Heart right ventricle (tissue), 16 donors: ENCODE measurements around the gene SPON1. TPM values are rescaled to one million over a fixed set of nuclear protein-coding genes. Genes with fewer than 3 reads are reported as not detected.
A peak's percentile ranks its signal among the peaks of the same experiment; 100 is the strongest.
"Not testable (repeated sequence)": the region's sequence is repeated elsewhere in the genome, so short reads cannot be mapped to it uniquely, and the experiment has no call there.

Source experiments
- ATAC-seq, 8 donors: fragments of 200-7000 bp; cut with Tn5 transposase; one replicate each; pipeline ENCODE4 v1.9.1; 2020; ENCODE audit warnings: mild to moderate bottlenecking in 8 of 8, moderate library complexity in 8 of 8, moderate number of reproducible peaks in 1 of 8
- DNase-seq, 2 donors: peaks; one replicate each; pipeline ENCODE4 v3.0.0-alpha.2; 2020
- H3K27ac ChIP-seq, 10 donors: fragments of 200-600 bp; sonication (generic) in 2 of 10; one replicate each; pipeline versions ENCODE4 v1.5.0 to v1.8.0; 2020 to 2022; ENCODE audit warnings: mild to moderate bottlenecking in 3 of 10
- H3K27me3 ChIP-seq, 7 donors: fragments of 200-600 bp; one replicate each; pipeline ENCODE4 v1.8.0; 2021 to 2022; ENCODE audit warnings: mild to moderate bottlenecking in 2 of 7
- H3K36me3 ChIP-seq, 9 donors: fragments of 200-600 bp; sonication (generic) in 1 of 9; one replicate each; pipeline versions ENCODE4 v1.5.0 to v1.8.0; 2020 to 2022; ENCODE audit warnings: mild to moderate bottlenecking in 2 of 9
- H3K4me1 ChIP-seq, 9 donors: fragments of 200-600 bp; sonication (generic) in 1 of 9; one replicate each; pipeline versions ENCODE4 v1.5.0 to v1.8.0; 2020 to 2022; ENCODE audit warnings: mild to moderate bottlenecking in 4 of 9
- H3K4me3 ChIP-seq, 10 donors: fragments of 200-600 bp; sonication (generic) in 2 of 10; one replicate each; pipeline versions ENCODE4 v1.5.0 to v1.8.0; 2020 to 2022; ENCODE audit warnings: mild to moderate bottlenecking in 7 of 10, moderate library complexity in 2 of 10
- H3K9me3 ChIP-seq, 11 donors: fragments of 200-600 bp in 10 of 11; sonication (generic) in 2 of 11; one replicate each; pipeline versions ENCODE4 v1.5.0 to v1.8.0; 2013 to 2022; ENCODE audit warnings: mild to moderate bottlenecking in 2 of 11, control low read depth in 1 of 11, moderate library complexity in 1 of 11
- WGBS, 2 donors: extraction: QIAGEN DNeasy Blood & Tissue Kit; methylation state at CpG; one replicate each; pipeline ENCODE4 v1.1.7; 2013; ENCODE audit warnings: inconsistent platforms in 1 of 2; 5-methylcytosine and 5-hydroxymethylcytosine counted together
- intact Hi-C, 10 donors: fragments of 100-400 bp; cut with DNase I; formaldehyde crosslinking; loops; one replicate each; pipeline versions ENCODE4 v1.11.1 to v1.14.2; 2022
- polyA plus RNA-seq, 2 donors: library from polyadenylated mRNA; stranded (reverse); fragments of 200-250 nt; gene quantifications; one replicate each; pipeline ENCODE4 v1.2.3, GENCODE V29; 2013
- total RNA-seq, 10 donors: library from RNA; stranded (reverse); fragmentation: NEBNext Ultra II Directional in 3 of 10; extraction: Animal tissue kit (Norgen Biotek cat#: 25700) in 3 of 10; gene quantifications; one replicate each; pipeline versions ENCODE4 v1.2.1 to v1.2.4, GENCODE V29; 2021 to 2023
- TF ChIP-seq, protein P1 (sequence below), 9 donors: fragments of 200-600 bp; sonication (generic) in 2 of 9; IDR thresholded peaks; one replicate each; pipeline versions ENCODE4 v1.5.0 to v1.8.0; 2021 to 2022; ENCODE audit warnings: antibody characterized with exemption in 9 of 9, mild to moderate bottlenecking in 5 of 9, moderate library complexity in 1 of 9
- donor health status: Arrhythmogenic right ventricular cardiomyopathy.
- donor health status: ischemic (EF 13 %, LVEDD 7.1; RV severe dilation, severe dysfunction).
- donor health status: healthy with polysubstance abuse.
- donor health status: DM: no; HTN: yes; CAD: no.
- donor health status: DM: no; HTN: no; CAD: no.
- donor health status: ischemic (EF 25% LVEDD 6.9; RV normal size, moderate dysfunction).
- donor health status: ischemic (EF 25% LVEDD 5.7; RV mildly dilated, moderate dysfunction).
- donor health status: healthy.
- donor health status: DM: yes; HTN: yes; CAD: no.
- donor health status: Ischemic cardiomyopathy.
- donor health status: ischemic (EF 35%, LVEDD 5.7; RV mildly dilated, moderate dysfunction).
- donor health status: nonischemic (EF 11% LVEDD 7.7; RV severe dilation, severe dysfunction).
- donor health status: DM: yes; HTN: yes; CAD: no.
- donor health status: PGD.
- donor health status: ischemic (EF 29% LVEDD 5.4; RV normal size, mild dysfunction).
- donor health status: nonischemic (EF 23%, LVEDD 6.1; RV moderate dilation, normal function).

The SPON1 gene
- total and polyA plus RNA-seq, 12 donors: 2.9 to 14.7 (median 5.6) TPM

DNA sequence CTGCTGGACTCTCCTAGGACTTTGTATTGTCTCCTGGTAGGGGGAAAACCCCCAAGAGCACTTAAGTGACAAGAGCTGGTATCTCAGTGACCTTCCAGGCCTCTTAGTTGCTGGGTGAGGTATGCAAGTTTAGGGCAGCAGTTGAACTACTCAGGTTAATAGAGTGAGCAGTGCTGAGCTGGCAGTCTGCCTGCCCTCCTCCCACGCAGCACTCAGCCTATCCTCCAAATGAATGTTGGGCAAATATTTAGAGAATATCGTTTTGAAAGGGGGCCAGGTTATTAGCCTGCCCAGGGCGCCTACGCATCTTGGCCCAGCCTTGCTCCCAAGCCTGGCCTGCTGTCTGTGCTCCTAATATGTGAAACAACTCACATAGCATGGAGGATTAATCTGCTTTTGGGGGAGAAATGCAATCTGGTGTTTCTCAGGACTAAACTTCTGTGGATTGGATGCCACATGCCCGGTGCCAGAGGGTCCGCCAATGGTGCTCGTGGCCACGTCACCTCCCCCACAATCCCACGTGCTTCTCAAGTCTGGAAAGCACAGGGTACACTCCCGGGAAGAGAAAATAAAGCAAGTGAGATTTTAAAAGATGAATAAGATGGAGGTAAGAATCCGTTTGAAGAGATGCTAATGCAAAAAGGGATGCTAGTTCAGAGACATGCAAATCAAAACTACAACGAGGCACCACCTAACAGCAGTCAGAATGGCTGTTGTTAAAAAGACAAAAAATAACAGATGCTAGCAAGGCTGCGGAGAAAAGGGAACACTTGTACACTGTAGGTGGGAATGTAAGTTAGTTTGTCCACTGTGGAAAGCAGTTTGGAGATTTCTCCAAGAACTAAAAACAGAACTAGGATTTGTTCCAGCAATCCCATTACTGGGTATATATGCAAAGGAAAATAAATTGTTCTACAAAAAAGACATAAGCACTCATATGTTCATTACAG, 67.7 kb downstream of the SPON1 start:
- H3K27ac ChIP-seq: peak overlapping the region in 1 of 10 donors; percentile 46
- H3K27me3 ChIP-seq: peaks cover 0 to 54% (median 11%) of the 10 kb centered on the region in 7 donors
- H3K36me3 ChIP-seq: no peaks in the 10 kb centered on the region
- H3K4me3 ChIP-seq: no peak overlapping the region
- 34 to 38% methylated on average over 13 of the region's 13 CpGs for WGBS, 2 donors
- H3K4me1 ChIP-seq: peaks cover 3 to 46% (median 15%) of the 10 kb centered on the region in 9 donors
- DNase-seq (peak; percentile 65 to 66), ATAC-seq (peak; percentile 59 to 94 (median 83))
- no peaks in the 10 kb centered on the region for H3K9me3 ChIP-seq
- TF ChIP-seq, protein P1, sequence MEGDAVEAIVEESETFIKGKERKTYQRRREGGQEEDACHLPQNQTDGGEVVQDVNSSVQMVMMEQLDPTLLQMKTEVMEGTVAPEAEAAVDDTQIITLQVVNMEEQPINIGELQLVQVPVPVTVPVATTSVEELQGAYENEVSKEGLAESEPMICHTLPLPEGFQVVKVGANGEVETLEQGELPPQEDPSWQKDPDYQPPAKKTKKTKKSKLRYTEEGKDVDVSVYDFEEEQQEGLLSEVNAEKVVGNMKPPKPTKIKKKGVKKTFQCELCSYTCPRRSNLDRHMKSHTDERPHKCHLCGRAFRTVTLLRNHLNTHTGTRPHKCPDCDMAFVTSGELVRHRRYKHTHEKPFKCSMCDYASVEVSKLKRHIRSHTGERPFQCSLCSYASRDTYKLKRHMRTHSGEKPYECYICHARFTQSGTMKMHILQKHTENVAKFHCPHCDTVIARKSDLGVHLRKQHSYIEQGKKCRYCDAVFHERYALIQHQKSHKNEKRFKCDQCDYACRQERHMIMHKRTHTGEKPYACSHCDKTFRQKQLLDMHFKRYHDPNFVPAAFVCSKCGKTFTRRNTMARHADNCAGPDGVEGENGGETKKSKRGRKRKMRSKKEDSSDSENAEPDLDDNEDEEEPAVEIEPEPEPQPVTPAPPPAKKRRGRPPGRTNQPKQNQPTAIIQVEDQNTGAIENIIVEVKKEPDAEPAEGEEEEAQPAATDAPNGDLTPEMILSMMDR (IDR thresholded peaks at IDR 0.05): no peak
- intact Hi-C loops: loop anchor here in 2 of 10 donors (5.0 kb wide), 2 partner anchors 58 to 63 kb away; no protein-coding TSS in a partner anchor

DNA sequence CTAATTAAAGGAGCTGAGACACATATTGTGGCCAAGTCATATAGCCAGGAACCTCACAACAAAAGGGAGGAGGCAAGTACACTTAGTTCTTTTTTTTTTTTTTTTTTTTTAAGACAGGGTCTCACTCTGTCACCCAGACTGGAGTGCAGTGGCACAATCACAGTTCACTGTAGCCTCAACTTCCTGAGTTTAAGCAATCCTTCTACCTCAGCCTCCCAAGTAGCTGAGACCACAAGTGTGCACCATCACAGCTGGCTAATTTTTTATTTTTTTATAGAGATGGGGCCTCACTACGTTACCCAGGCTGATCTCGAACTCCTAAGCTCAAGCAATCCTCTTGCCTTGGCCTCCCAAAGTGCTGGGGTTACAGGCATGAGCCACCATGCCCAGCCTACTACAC, 73.0 kb downstream of the SPON1 start:
- WGBS, 2 donors: 84 to 94% methylated on average over 2 of the region's 2 CpGs
- not testable (repeated sequence) for H3K27ac ChIP-seq, H3K4me3 ChIP-seq, ATAC-seq, H3K36me3 ChIP-seq, H3K4me1 ChIP-seq, H3K9me3 ChIP-seq, DNase-seq
- intact Hi-C loops: loop anchor here in 1 of 10 donors (5.0 kb wide), 1 partner anchor 58 kb away; no protein-coding TSS in a partner anchor
- H3K27me3 ChIP-seq: peaks cover 0 to 41% (median 7%) of the 10 kb centered on the region in 7 donors

DNA sequence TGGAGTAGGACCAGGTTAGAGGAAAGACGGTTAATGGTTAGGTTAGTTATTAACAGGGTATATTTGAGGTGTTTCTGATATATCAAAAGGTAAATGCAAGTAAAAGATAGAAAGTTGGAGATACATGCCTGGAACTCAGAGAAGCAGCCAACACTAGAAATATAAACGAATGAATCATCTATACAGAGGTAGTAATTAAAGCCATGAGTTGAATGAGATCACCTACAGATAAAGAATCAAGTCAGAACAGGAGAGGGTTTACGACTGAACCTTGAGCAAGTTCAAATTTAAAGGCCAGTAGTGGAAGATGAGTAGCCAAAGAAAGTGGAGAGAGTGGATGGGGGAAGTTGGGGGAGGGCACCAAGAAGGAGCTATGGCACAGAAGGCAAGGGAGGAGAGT, 73.9 kb downstream of the SPON1 start:
- peaks cover 0 to 7% (median 0%) of the 10 kb centered on the region in 11 donors for H3K9me3 ChIP-seq
- ATAC-seq (no peak), DNase-seq (no peak)
- peaks cover 0 to 41% (median 7%) of the 10 kb centered on the region in 7 donors for H3K27me3 ChIP-seq
- H3K4me3 ChIP-seq: no peak overlapping the region
- H3K36me3 ChIP-seq: no peaks in the 10 kb centered on the region
- TF ChIP-seq, protein P1 (IDR thresholded peaks at IDR 0.05): no peak
- intact Hi-C loops: loop anchor here in 1 of 10 donors (5.0 kb wide), 1 partner anchor 59 kb away; no protein-coding TSS in a partner anchor
- no peak overlapping the region for H3K27ac ChIP-seq
- no peaks in the 10 kb centered on the region for H3K4me1 ChIP-seq
- WGBS, 2 donors: 64 to 90% methylated on average over 3 of the region's 3 CpGs

DNA sequence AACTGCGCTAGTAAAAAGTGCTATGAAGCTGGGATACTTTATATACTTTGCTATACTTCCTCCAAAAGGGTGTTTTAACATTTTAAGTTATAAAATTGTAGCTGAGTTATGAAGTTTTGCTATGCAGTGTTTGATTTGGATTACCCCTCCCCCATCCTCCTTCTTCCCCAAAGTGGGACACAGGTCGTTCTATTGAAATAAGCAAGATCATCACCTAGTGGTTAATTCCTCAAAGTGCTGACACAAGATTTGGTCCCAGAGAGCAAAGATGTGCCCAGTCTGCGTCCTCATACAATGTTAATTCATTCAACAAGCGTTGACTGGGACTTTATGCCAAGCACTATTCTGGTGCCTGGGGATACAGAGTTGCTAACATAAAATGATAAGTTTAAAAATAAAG, 78.5 kb downstream of the SPON1 start:
- Histone ChIP-seq H3K36me3 (no peaks in the 10 kb centered on the region), H3K9me3 (peaks cover 0 to 7% (median 0%) of the 10 kb centered on the region in 11 donors), H3K4me3 (no peak overlapping the region), H3K27ac (no peak overlapping the region), H3K4me1 (no peaks in the 10 kb centered on the region), H3K27me3 (peaks cover 0 to 7% (median under 1%) of the 10 kb centered on the region in 7 donors)
- TF ChIP-seq, protein P1 (IDR thresholded peaks at IDR 0.05): peak in 1 of 9 donors; percentile 28
- intact Hi-C loops: no loop called here
- DNase-seq (no peak), ATAC-seq (no peak)
- 59 to 61% methylated on average over 4 of the region's 4 CpGs for WGBS, 2 donors
